Measurements from ENCODE around the gene CD81. TPM values are rescaled to one million over a fixed set of nuclear protein-coding genes. Genes with fewer than 3 reads are reported as not detected.

The CD81 gene
- total and polyA plus RNA-seq, 2 experiments from 2014 or later: 88.6 to 290 TPM

- no peaks in the 10 kb centered on the region for H3F3A ChIP-seq (replicated peaks; ENCODE audit: low read depth)
- H3K27ac ChIP-seq (ENCODE audit: low read depth): no peak overlapping the region
- H3K27me3 ChIP-seq (ENCODE audit: insufficient read depth): no peaks in the 10 kb centered on the region
- ATAC-seq: no peak
- H3K4me3 ChIP-seq: no peak overlapping the region
- Mint-ChIP-seq H3K4me1 (no peaks in the 10 kb centered on the region), H3K9me3 (no peaks in the 10 kb centered on the region), H3K4me3 (no peak overlapping the region), H3K36me3 (ENCODE audit: low read depth) (peaks cover 9% of the 10 kb centered on the region; the same call in 2 of the 3 replicates), H3K27ac (no peak overlapping the region), H3K27me3 (ENCODE audit: insufficient read depth, low read depth, poor library complexity) (peaks cover 10% of the 10 kb centered on the region)
- peaks cover under 1% of the 10 kb centered on the region; the same call in 1 of the 2 replicates for H3K79me2 ChIP-seq (replicated peaks; ENCODE audit: insufficient read depth)
- TF ChIP-seq EZH2 (IDR thresholded peaks at IDR 0.05; ENCODE audit: low read depth, unreplicated experiment): no peak
- no peak for TF ChIP-seq JUNB (IDR thresholded peaks at IDR 0.05; ENCODE audit: unreplicated experiment)
- TF ChIP-seq NANOG (IDR thresholded peaks at IDR 0.05; ENCODE audit: borderline replicate concordance): no peak
- no peak for TF ChIP-seq CTCF (conservative IDR thresholded peaks at IDR 0.05; ENCODE audit: low read depth in 2 of 2)
- no peak for TF ChIP-seq STAT1 (IDR thresholded peaks at IDR 0.05; ENCODE audit: unreplicated experiment)
- no peak for TF ChIP-seq POLR2AphosphoS5 (IDR thresholded peaks at IDR 0.05; ENCODE audit: low read depth)
- TF ChIP-seq ZNF114 (CRISPR knock-in tag; IDR thresholded peaks at IDR 0.05): no peak
- no peak for TF ChIP-seq ZNF331 (CRISPR knock-in tag; IDR thresholded peaks at IDR 0.05; ENCODE audit: low read depth)
- no peak for TF ChIP-seq ETS1 (IDR thresholded peaks at IDR 0.05)
- TF ChIP-seq REST (IDR thresholded peaks at IDR 0.05; ENCODE audit: unreplicated experiment): no peak
- no peak for TF ChIP-seq EZH2phosphoT487 (IDR thresholded peaks at IDR 0.05; ENCODE audit: unreplicated experiment)
- TF ChIP-seq ZNF462 (CRISPR knock-in tag; IDR thresholded peaks at IDR 0.05): no peak
- no peaks in the 10 kb centered on the region for H3K4me1 ChIP-seq (ENCODE audit: insufficient read depth)
- no peaks in the 10 kb centered on the region for H3K9me2 ChIP-seq (ENCODE audit: insufficient read depth)
- no peak overlapping the region for H3K4me2 ChIP-seq
- H2AFZ ChIP-seq: no peak overlapping the region
- no peak for DNase-seq (ENCODE audit: low spot score)
- H3K36me3 ChIP-seq (ENCODE audit: insufficient read depth): no peaks in the 10 kb centered on the region
- H4K20me1 ChIP-seq (replicated peaks; ENCODE audit: insufficient read depth): no peaks in the 10 kb centered on the region
Observed at GRCh38 chr11:2406878-2407410, 29.8 kb downstream of the CD81 start.
